GM12878 (cell line): ENCODE data around the gene UQCC2. TPM values are rescaled to one million over a fixed set of nuclear protein-coding genes. Genes with fewer than 3 reads are reported as not detected.

ENCODE experiments used
- ATAC-seq: fragments of 200-7000 bp; cut with Tn5 transposase; 3 replicates; pipeline ENCODE4 v1.9.1; 2020; ENCODE audit warnings: mild to moderate bottlenecking, moderate library complexity
- BruUV-seq: library from RNA; stranded (reverse); fragments of 400-500 nt; replicated peaks from 2 replicates; lab custom pipeline; 2021; lab: Mats Ljungman, UMichigan
- CTCF ChIA-PET: fragments of 300-600 bp; sonication (Branson Sonifier 250); formaldehyde crosslinking; extraction: SDS; loops from one replicate; lab custom pipeline; 2021; ENCODE audit warnings: inconsistent platforms; lab: Yijun Ruan, JAX
- POLR2A ChIA-PET: fragments of 350-600 bp; formaldehyde crosslinking; extraction: SDS; loops from one replicate; lab custom pipeline; 2021; ENCODE audit warnings: inconsistent platforms; lab: Charles Lee
- RAD21 ChIA-PET: fragments of 300-600 bp; sonication (Branson Sonifier 250); formaldehyde crosslinking; loops from one replicate; lab custom pipeline; 2023; ENCODE audit warnings: antibody characterized with exemption; ENCODE audit not compliant: unreplicated experiment; lab: Charles Lee
- SMC1A ChIA-PET: fragments of 300-600 bp; sonication (Branson Sonifier 250); formaldehyde crosslinking; loops from one replicate; lab custom pipeline; 2023; ENCODE audit not compliant: unreplicated experiment, uncharacterized antibody; lab: Charles Lee
- DNase-seq: peaks from one replicate; pipeline ENCODE4 v3.0.0-alpha.2; 2011; ENCODE audit warnings: low read depth, low spot score
- FAIRE-seq: peaks from 3 replicates; lab custom pipeline; 2011; peaks lifted over from hg19 to GRCh38; lab: Jason Lieb, UNC
- H2AFZ ChIP-seq: 2 replicates; pipeline ENCODE4 v1.6.0; 2011; ENCODE audit warnings: low read depth, low read length, control low read depth; ENCODE audit not compliant: control insufficient read depth
- H3K27ac ChIP-seq: 2 replicates; pipeline ENCODE4 v1.5.1; 2011; ENCODE audit warnings: control low read depth; ENCODE audit not compliant: control insufficient read depth, insufficient read depth
- H3K27me3 ChIP-seq, 2 experiments: replicated peaks in 1 of 2; 2 replicates each; pipeline versions ENCODE4 v1.6.0 to v1.6.1; 2011; ENCODE audit warnings: low read length in 1 of 2; ENCODE audit not compliant: control insufficient read depth in 2 of 2, insufficient read depth in 2 of 2
- H3K36me3 ChIP-seq, 2 experiments: 2 replicates each; pipeline ENCODE4 v1.5.1; 2011; ENCODE audit warnings: low read length in 1 of 2; ENCODE audit not compliant: control insufficient read depth in 2 of 2, insufficient read depth in 2 of 2
- H3K4me1 ChIP-seq: 2 replicates; pipeline ENCODE4 v1.6.1; 2011; ENCODE audit warnings: mild to moderate bottlenecking, low read length, moderate library complexity, mixed read lengths; ENCODE audit not compliant: control insufficient read depth, insufficient read depth
- H3K4me2 ChIP-seq: 2 replicates; pipeline ENCODE4 v1.6.0; 2011; ENCODE audit warnings: control low read depth; ENCODE audit not compliant: control insufficient read depth, insufficient read depth
- H3K4me3 ChIP-seq: fragments of 200-600 bp; sonication (generic); 2 replicates; pipeline ENCODE4 v1.5.1; 2016
- H3K79me2 ChIP-seq: 2 replicates; pipeline ENCODE4 v1.6.0; 2011; ENCODE audit warnings: low read length; ENCODE audit not compliant: control insufficient read depth, insufficient read depth
- H3K9ac ChIP-seq: 2 replicates; pipeline ENCODE4 v1.8.0; 2011; ENCODE audit warnings: low read length, control low read depth, mixed read lengths; ENCODE audit not compliant: control insufficient read depth, insufficient read depth
- H3K9me3 ChIP-seq: replicated peaks from 3 replicates; pipeline ENCODE4 v1.5.1; 2011; ENCODE audit warnings: mild to moderate bottlenecking, low read length; ENCODE audit not compliant: control insufficient read depth, insufficient read depth
- H4K20me1 ChIP-seq: 2 replicates; pipeline ENCODE4 v1.6.0; 2011; ENCODE audit not compliant: control insufficient read depth, insufficient read depth
- EGR1 ChIP-seq, 2 experiments: IDR thresholded peaks; 1 replicate in 1 of 2; 2 replicates in 1 of 2; pipeline ENCODE4 v1.6.1; 2011 to 2012; ENCODE audit warnings: low read depth in 2 of 2, low read length in 2 of 2, borderline replicate concordance in 1 of 2, mild to moderate bottlenecking in 1 of 2, moderate library complexity in 1 of 2
- HDAC6 ChIP-seq: fragments of 200-600 bp; sonication (generic); IDR thresholded peaks from one replicate; pipeline ENCODE4 v1.8.0; 2017; ENCODE audit warnings: antibody characterized with exemption; ENCODE audit not compliant: unreplicated experiment
- MEF2A ChIP-seq: IDR thresholded peaks from 2 replicates; pipeline ENCODE4 v1.6.1; 2011; ENCODE audit warnings: low read depth, mild to moderate bottlenecking, low read length, moderate library complexity; ENCODE audit not compliant: insufficient read depth
- MEF2B ChIP-seq: fragments of 450-650 bp; IDR thresholded peaks from 2 replicates; pipeline ENCODE4 v1.6.1; 2018; ENCODE audit warnings: mild to moderate bottlenecking, moderate library complexity; ENCODE audit not compliant: partially characterized antibody, poor library complexity, severe bottlenecking
- NR2C1 ChIP-seq: fragments of 450-650 bp; IDR thresholded peaks from 2 replicates; pipeline ENCODE4 v1.6.1; 2017; ENCODE audit warnings: antibody characterized with exemption, mild to moderate bottlenecking, moderate library complexity
- POLR2A ChIP-seq: IDR thresholded peaks from 2 replicates; pipeline ENCODE4 v1.6.1; 2011; ENCODE audit warnings: low read depth, mild to moderate bottlenecking, low read length
- TAF1 ChIP-seq: IDR thresholded peaks from 2 replicates; pipeline ENCODE4 v1.6.1; 2011; ENCODE audit warnings: mild to moderate bottlenecking, low read depth, low read length, borderline replicate concordance
- ZZZ3 ChIP-seq: IDR thresholded peaks from 2 replicates; pipeline ENCODE4 v1.6.1; 2011; ENCODE audit warnings: low read depth; ENCODE audit not compliant: control insufficient read depth, insufficient read length
- WGBS: methylation state at CpG from one replicate; pipeline ENCODE4 v1.1.6; 2016; ENCODE audit warnings: low lambda C conversion rate; ENCODE audit not compliant: insufficient replicate concordance, insufficient coverage; ENCODE audit errors: missing lambda C conversion rate; 5-methylcytosine and 5-hydroxymethylcytosine counted together
- in situ Hi-C: fragments of 300-500 bp; cut with MboI; formaldehyde crosslinking; loops from 9 replicates; pipeline ENCODE4 v1.14.3; 2018; ENCODE audit warnings: mixed read lengths
- intact Hi-C: fragments of 100-400 bp; cut with micrococcal nuclease; formaldehyde crosslinking; loops from one replicate; pipeline ENCODE4 v1.14.2; 2022; ENCODE audit not compliant: unreplicated experiment
- polyA plus RNA-seq, 11 experiments: library from polyadenylated mRNA; depleted of rRNA in 4 of 11; unstranded in 6 of 11; stranded (reverse) in 5 of 11; fragments of >200 nt; fragmentation: Nextera tagmentation in 4 of 11; fragmentation: Illumina TruSeq in 1 of 11; extraction: Ambion mirVana in 4 of 11; extraction: Trizol in 1 of 11; gene quantifications; 1 replicate in 1 of 11; 2 replicates in 10 of 11; pipeline versions ENCODE4 v1.2.1 to v1.2.3, GENCODE V29; 2011 to 2016; ENCODE audit warnings: inconsistent platforms in 2 of 11, missing spikeins in 2 of 11, low read depth in 1 of 11
- total RNA-seq, 4 experiments: library from RNA; depleted of rRNA in 3 of 4; stranded (reverse); fragments of >200 nt in 3 of 4; fragmentation: Illumina TruSeq in 1 of 4; extraction: Trizol in 1 of 4; gene quantifications; 2 replicates each; pipeline versions ENCODE4 v1.2.1 to v1.2.3, GENCODE V29; 2013 to 2021
- TF ChIP-seq, protein P1 (sequence below): IDR thresholded peaks from 2 replicates; pipeline ENCODE4 v1.6.1; 2012; ENCODE audit warnings: improper control_type of control experiment, low read depth, low read length; ENCODE audit not compliant: insufficient replicate concordance
- TF ChIP-seq, protein P2 (sequence below): fragments of 450-650 bp; IDR thresholded peaks from 2 replicates; pipeline ENCODE4 v1.6.1; 2016; ENCODE audit warnings: mild to moderate bottlenecking
- TF ChIP-seq, protein P3 (sequence below): fragments of 450-650 bp; IDR thresholded peaks from 2 replicates; pipeline ENCODE4 v1.6.1; 2018; ENCODE audit warnings: mild to moderate bottlenecking, low read depth, moderate library complexity; ENCODE audit not compliant: partially characterized antibody
- TF ChIP-seq, protein P4 (sequence below): IDR thresholded peaks from 2 replicates; pipeline ENCODE4 v1.6.1; 2012; ENCODE audit warnings: low read length, inconsistent platforms

The UQCC2 gene
- total and polyA plus RNA-seq, 10 of the 15 experiments (the other 5 are each of a cell fraction or from before 2014, with no cell fraction given), result 40.6 to 478 (median 71.2) TPM

DNA sequence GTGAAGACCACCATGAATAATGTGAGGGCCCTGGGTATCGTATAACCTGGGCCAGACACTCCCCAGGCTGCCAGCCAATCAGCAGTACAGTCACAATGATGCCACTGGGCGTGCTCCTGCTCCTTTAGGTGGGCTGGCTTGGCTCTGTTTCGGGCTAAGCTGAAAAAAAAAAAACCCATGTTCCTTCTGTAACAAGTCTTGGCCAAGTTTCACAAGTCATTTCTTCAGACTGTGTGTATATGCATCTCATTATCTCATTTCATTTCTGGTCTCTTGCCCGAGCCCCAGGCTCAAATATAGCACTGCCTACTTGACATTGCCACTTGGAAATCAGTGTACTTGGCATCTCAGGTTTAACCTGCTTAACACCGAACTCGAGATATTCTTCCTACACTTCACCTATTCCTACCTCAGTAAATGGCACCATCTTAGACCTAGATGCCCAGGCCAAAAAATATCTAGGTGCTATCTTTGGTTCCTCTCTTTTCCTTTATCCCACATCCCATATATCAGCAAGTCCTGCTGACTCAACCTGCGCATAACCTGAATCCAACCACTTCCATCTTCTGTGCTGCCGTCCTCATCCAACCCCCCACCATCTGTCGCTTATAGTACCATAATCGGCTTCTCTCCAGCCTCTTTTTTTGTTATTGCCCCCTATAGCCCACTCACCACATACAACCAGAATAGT is 1.8 kb downstream of the UQCC2 start:
- Histone ChIP-seq H3K4me3 (peak overlapping the region; percentile 83), H2AFZ (no peak overlapping the region), H3K36me3 (no peaks in the 10 kb centered on the region; a peak in 2 of 4 replicates), H3K9ac (no peak overlapping the region), H3K4me2 (peak overlapping the region; percentile 94), H3K9me3 (no peaks in the 10 kb centered on the region), H3K79me2 (peaks cover 10% of the 10 kb centered on the region), H4K20me1 (no peaks in the 10 kb centered on the region), H3K27ac (no peak overlapping the region), H3K27me3 (no peaks in the 10 kb centered on the region), H3K4me1 (peaks cover 28% of the 10 kb centered on the region)
- ChIA-PET RAD21 (interaction anchor here (1.0 to 1.1 kb wide), 2 partner anchors 35 to 131 kb away, joined by 3 to 5 read pairs; no protein-coding TSS in a partner anchor), CTCF (interaction anchor here (0.9 to 2.4 kb wide), 9 partner anchors 9 to 319 kb away, joined by 3 to 46 read pairs (median 5); partner anchors contain the start of gene IP6K3), POLR2A (no interaction called here), SMC1A (interaction anchor here (1.2 to 4.7 kb wide), 6 partner anchors 8 to 131 kb away, joined by 3 to 27 read pairs (median 5); no protein-coding TSS in a partner anchor)
- no peak for FAIRE-seq
- BruUV-seq, result no TSS peak
- no peak for DNase-seq
- intact Hi-C loops, result no loop called here
- ATAC-seq, result no peak
- in situ Hi-C loops, result no loop called here
- WGBS, result 96% methylated on average over 10 of the region's 10 CpGs
- TF ChIP-seq ZZZ3 (no peak), HDAC6 (no peak), POLR2A (no peak), MEF2A (no peak), NR2C1 (no peak), EGR1 (IDR thresholded peaks at IDR 0.05; ENCODE audit: borderline replicate concordance in 1 of 2, low read depth in 2 of 2, low read length in 2 of 2) (no peak), TAF1 (no peak), MEF2B (no peak)
- TF ChIP-seq, protein P1, sequence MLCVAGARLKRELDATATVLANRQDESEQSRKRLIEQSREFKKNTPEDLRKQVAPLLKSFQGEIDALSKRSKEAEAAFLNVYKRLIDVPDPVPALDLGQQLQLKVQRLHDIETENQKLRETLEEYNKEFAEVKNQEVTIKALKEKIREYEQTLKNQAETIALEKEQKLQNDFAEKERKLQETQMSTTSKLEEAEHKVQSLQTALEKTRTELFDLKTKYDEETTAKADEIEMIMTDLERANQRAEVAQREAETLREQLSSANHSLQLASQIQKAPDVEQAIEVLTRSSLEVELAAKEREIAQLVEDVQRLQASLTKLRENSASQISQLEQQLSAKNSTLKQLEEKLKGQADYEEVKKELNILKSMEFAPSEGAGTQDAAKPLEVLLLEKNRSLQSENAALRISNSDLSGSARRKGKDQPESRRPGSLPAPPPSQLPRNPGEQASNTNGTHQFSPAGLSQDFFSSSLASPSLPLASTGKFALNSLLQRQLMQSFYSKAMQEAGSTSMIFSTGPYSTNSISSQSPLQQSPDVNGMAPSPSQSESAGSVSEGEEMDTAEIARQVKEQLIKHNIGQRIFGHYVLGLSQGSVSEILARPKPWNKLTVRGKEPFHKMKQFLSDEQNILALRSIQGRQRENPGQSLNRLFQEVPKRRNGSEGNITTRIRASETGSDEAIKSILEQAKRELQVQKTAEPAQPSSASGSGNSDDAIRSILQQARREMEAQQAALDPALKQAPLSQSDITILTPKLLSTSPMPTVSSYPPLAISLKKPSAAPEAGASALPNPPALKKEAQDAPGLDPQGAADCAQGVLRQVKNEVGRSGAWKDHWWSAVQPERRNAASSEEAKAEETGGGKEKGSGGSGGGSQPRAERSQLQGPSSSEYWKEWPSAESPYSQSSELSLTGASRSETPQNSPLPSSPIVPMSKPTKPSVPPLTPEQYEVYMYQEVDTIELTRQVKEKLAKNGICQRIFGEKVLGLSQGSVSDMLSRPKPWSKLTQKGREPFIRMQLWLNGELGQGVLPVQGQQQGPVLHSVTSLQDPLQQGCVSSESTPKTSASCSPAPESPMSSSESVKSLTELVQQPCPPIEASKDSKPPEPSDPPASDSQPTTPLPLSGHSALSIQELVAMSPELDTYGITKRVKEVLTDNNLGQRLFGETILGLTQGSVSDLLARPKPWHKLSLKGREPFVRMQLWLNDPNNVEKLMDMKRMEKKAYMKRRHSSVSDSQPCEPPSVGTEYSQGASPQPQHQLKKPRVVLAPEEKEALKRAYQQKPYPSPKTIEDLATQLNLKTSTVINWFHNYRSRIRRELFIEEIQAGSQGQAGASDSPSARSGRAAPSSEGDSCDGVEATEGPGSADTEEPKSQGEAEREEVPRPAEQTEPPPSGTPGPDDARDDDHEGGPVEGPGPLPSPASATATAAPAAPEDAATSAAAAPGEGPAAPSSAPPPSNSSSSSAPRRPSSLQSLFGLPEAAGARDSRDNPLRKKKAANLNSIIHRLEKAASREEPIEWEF, result no peak
- TF ChIP-seq, protein P2, sequence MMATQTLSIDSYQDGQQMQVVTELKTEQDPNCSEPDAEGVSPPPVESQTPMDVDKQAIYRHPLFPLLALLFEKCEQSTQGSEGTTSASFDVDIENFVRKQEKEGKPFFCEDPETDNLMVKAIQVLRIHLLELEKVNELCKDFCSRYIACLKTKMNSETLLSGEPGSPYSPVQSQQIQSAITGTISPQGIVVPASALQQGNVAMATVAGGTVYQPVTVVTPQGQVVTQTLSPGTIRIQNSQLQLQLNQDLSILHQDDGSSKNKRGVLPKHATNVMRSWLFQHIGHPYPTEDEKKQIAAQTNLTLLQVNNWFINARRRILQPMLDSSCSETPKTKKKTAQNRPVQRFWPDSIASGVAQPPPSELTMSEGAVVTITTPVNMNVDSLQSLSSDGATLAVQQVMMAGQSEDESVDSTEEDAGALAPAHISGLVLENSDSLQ, result no peak
- TF ChIP-seq, protein P3, sequence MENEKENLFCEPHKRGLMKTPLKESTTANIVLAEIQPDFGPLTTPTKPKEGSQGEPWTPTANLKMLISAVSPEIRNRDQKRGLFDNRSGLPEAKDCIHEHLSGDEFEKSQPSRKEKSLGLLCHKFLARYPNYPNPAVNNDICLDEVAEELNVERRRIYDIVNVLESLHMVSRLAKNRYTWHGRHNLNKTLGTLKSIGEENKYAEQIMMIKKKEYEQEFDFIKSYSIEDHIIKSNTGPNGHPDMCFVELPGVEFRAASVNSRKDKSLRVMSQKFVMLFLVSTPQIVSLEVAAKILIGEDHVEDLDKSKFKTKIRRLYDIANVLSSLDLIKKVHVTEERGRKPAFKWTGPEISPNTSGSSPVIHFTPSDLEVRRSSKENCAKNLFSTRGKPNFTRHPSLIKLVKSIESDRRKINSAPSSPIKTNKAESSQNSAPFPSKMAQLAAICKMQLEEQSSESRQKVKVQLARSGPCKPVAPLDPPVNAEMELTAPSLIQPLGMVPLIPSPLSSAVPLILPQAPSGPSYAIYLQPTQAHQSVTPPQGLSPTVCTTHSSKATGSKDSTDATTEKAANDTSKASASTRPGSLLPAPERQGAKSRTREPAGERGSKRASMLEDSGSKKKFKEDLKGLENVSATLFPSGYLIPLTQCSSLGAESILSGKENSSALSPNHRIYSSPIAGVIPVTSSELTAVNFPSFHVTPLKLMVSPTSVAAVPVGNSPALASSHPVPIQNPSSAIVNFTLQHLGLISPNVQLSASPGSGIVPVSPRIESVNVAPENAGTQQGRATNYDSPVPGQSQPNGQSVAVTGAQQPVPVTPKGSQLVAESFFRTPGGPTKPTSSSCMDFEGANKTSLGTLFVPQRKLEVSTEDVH, result no peak
- TF ChIP-seq, protein P4, sequence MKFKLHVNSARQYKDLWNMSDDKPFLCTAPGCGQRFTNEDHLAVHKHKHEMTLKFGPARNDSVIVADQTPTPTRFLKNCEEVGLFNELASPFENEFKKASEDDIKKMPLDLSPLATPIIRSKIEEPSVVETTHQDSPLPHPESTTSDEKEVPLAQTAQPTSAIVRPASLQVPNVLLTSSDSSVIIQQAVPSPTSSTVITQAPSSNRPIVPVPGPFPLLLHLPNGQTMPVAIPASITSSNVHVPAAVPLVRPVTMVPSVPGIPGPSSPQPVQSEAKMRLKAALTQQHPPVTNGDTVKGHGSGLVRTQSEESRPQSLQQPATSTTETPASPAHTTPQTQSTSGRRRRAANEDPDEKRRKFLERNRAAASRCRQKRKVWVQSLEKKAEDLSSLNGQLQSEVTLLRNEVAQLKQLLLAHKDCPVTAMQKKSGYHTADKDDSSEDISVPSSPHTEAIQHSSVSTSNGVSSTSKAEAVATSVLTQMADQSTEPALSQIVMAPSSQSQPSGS, result no peak
